Osteoblast (primary cell): ENCODE data around the gene KIF2B. TPM values are rescaled to one million over a fixed set of nuclear protein-coding genes. Genes with fewer than 3 reads are reported as not detected.
"Not testable (repeated sequence)": the region's sequence is repeated elsewhere in the genome, so short reads cannot be mapped to it uniquely, and the experiment has no call there.

Experiments
- DNase-seq: peaks from one replicate; pipeline ENCODE4 v3.0.0; 2011; ENCODE audit warnings: low spot score, mixed read lengths; ENCODE audit not compliant: insufficient read length; ENCODE audit errors: missing footprints
- H2AFZ ChIP-seq: 2 replicates; pipeline ENCODE4 v1.6.0; 2011; ENCODE audit warnings: mild to moderate bottlenecking, low read length
- H3K27ac ChIP-seq: 2 replicates; pipeline ENCODE4 v1.5.1; 2011; ENCODE audit warnings: mild to moderate bottlenecking, low read depth, low read length, moderate library complexity
- H3K27me3 ChIP-seq: 2 replicates; pipeline ENCODE4 v1.6.0; 2012; ENCODE audit warnings: mild to moderate bottlenecking, control low read depth, inconsistent platforms, low read length, moderate library complexity; ENCODE audit not compliant: insufficient read depth
- H3K36me3 ChIP-seq: 2 replicates; pipeline ENCODE4 v1.5.1; 2011; ENCODE audit warnings: mild to moderate bottlenecking, low read length, control low read depth, moderate library complexity; ENCODE audit not compliant: insufficient read depth
- H3K4me1 ChIP-seq: 2 replicates; pipeline ENCODE4 v1.5.1; 2011; ENCODE audit warnings: mild to moderate bottlenecking, low read length, control low read depth, moderate library complexity; ENCODE audit not compliant: insufficient read depth
- H3K4me2 ChIP-seq: 2 replicates; pipeline ENCODE4 v1.6.0; 2011; ENCODE audit warnings: mild to moderate bottlenecking, low read length; ENCODE audit not compliant: insufficient read depth
- H3K4me3 ChIP-seq: fragments of 200-600 bp; sonication (generic); 3 replicates; pipeline ENCODE4 v1.5.1; 2012; ENCODE audit warnings: mild to moderate bottlenecking, low read length, inconsistent platforms; ENCODE audit not compliant: insufficient read depth
- H3K79me2 ChIP-seq: 2 replicates; pipeline ENCODE4 v1.6.0; 2012; ENCODE audit warnings: mild to moderate bottlenecking, low read length, control low read depth, inconsistent platforms; ENCODE audit not compliant: insufficient read depth
- H3K9me3 ChIP-seq: 2 replicates; pipeline ENCODE4 v1.5.1; 2011; ENCODE audit warnings: low read depth, low read length, control low read depth
- H4K20me1 ChIP-seq: 2 replicates; pipeline ENCODE4 v1.6.0; 2012; ENCODE audit warnings: mild to moderate bottlenecking, low read length, control low read depth; ENCODE audit not compliant: insufficient read depth
- total RNA-seq: library from RNA; depleted of rRNA; stranded (reverse); fragments of >200 nt; gene quantifications from 2 replicates; pipeline ENCODE4 v1.2.3, GENCODE V29; 2012
- TF ChIP-seq, protein P1 (sequence below): IDR thresholded peaks from 2 replicates; pipeline ENCODE4 v1.5.1; 2011; ENCODE audit warnings: mild to moderate bottlenecking, low read depth, low read length, moderate library complexity; ENCODE audit errors: extremely low read depth

KIF2B gene
- total RNA-seq, 1 donor = not detected

DNA sequence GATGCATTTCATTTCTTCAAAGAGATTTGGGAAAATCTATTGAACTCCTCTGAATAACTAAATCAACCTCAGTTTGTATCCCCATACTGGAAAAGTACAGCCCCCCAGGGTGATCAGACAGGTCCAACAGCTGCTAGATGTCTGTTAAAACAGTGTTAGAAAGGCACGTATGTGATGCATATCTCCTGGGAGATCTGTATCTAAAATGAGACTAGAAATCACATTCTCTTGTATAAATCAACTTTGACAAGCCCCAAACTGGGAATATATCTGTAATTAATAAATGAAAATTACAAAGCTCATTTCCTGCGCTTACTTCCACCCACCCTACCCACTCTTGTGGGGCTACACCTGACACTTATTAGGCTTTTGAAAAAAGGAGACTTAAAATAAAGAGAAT, 3.8 kb upstream of the KIF2B start:
- no peak overlapping the region for H3K4me3 ChIP-seq
- TF ChIP-seq, protein P1, sequence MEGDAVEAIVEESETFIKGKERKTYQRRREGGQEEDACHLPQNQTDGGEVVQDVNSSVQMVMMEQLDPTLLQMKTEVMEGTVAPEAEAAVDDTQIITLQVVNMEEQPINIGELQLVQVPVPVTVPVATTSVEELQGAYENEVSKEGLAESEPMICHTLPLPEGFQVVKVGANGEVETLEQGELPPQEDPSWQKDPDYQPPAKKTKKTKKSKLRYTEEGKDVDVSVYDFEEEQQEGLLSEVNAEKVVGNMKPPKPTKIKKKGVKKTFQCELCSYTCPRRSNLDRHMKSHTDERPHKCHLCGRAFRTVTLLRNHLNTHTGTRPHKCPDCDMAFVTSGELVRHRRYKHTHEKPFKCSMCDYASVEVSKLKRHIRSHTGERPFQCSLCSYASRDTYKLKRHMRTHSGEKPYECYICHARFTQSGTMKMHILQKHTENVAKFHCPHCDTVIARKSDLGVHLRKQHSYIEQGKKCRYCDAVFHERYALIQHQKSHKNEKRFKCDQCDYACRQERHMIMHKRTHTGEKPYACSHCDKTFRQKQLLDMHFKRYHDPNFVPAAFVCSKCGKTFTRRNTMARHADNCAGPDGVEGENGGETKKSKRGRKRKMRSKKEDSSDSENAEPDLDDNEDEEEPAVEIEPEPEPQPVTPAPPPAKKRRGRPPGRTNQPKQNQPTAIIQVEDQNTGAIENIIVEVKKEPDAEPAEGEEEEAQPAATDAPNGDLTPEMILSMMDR = no peak
- DNase-seq = no peak

DNA sequence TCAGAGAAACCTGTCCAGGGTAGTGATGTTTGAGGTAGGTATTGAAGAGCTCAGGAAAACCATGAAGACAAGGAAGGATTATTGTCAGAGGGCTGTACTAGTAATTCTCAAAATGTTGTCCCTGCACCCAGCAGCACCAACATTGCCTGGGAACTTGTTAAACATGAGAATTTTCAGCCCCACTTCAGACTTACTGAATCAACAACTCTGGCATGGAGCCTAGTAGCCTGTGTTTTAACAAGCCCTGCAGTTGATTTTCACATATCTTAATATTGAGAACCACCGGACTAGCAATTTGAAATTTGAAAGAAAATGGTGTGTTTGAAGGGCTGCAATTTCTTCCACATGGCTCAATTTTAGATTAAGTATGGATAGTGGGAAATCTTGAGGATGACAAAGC, 2.8 kb upstream of the KIF2B start:
- Histone ChIP-seq H3K27me3 (no peaks in the 10 kb centered on the region), H4K20me1 (no peaks in the 10 kb centered on the region), H3K4me2 (no peak overlapping the region), H3K79me2 (no peaks in the 10 kb centered on the region), H3K27ac (no peak overlapping the region), H3K4me1 (no peaks in the 10 kb centered on the region), H2AFZ (no peak overlapping the region), H3K36me3 (no peaks in the 10 kb centered on the region), H3K9me3 (peaks cover 2% of the 10 kb centered on the region), H3K4me3 (no peak overlapping the region)
- no peak for DNase-seq
- TF ChIP-seq, protein P1 = no peak

More for the DNA sequence above, 3.8 kb upstream of the KIF2B start:
- H4K20me1 ChIP-seq = no peaks in the 10 kb centered on the region
- H3K36me3 ChIP-seq = no peaks in the 10 kb centered on the region
- H3K9me3 ChIP-seq = peaks cover 2% of the 10 kb centered on the region
- no peaks in the 10 kb centered on the region for H3K4me1 ChIP-seq
- H3K27me3 ChIP-seq = no peaks in the 10 kb centered on the region
- no peak overlapping the region for H3K4me2 ChIP-seq
- H3K27ac ChIP-seq = no peak overlapping the region
- H3K79me2 ChIP-seq = no peaks in the 10 kb centered on the region
- H2AFZ ChIP-seq = no peak overlapping the region

DNA sequence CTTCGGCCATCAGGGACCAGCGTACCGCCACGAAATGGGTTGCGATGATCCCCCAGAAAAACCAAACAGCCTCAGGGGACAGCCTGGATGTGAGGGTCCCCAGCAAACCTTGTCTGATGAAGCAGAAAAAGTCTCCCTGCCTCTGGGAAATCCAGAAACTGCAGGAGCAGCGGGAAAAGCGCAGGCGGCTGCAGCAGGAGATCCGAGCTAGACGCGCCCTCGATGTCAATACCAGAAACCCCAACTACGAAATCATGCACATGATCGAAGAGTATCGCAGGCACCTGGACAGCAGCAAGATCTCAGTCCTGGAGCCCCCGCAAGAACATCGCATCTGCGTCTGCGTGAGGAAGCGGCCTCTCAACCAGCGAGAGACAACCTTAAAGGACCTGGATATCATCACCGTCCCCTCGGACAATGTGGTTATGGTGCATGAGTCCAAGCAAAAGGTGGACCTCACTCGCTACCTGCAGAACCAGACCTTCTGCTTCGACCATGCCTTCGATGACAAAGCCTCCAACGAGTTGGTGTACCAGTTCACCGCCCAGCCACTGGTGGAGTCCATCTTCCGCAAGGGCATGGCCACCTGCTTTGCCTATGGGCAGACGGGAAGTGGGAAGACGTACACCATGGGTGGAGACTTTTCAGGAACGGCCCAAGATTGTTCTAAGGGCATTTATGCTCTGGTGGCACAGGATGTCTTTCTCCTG, 769 bp downstream of the KIF2B start:
- Histone ChIP-seq H3K4me3 (no peak overlapping the region), H4K20me1 (no peaks in the 10 kb centered on the region), H3K79me2 (no peaks in the 10 kb centered on the region), H3K9me3 (peaks cover 4% of the 10 kb centered on the region), H3K36me3 (no peaks in the 10 kb centered on the region), H3K27ac (no peak overlapping the region), H3K27me3 (no peaks in the 10 kb centered on the region), H3K4me1 (no peaks in the 10 kb centered on the region), H2AFZ (no peak overlapping the region), H3K4me2 (no peak overlapping the region)
- DNase-seq = no peak
- TF ChIP-seq, protein P1 = no peak

DNA sequence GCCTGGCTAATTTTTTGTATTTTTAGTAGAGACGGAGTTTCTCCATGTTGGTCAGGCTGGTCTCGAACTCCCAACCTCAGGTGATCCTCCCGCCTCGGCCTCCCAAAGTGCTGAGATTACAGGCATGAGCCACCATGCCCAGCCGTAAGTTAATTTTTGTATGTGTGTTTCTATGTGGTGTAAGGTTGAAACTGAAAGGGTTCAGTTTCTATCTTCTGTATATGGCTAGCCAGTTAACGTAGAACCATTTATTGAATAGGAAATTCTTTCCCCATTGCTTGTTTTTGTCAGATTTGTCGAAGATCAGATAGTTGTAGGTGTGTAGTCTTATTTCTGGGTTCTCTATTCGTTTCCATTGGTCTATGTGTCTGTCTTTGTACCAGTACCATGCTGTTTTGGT, 12.0 kb downstream of the KIF2B start:
- H3K27me3 ChIP-seq = not testable (repeated sequence)

More for the DNA sequence above, 12.0 kb downstream of the KIF2B start:
- H3K4me3 ChIP-seq, H4K20me1 ChIP-seq, H3K27ac ChIP-seq, H3K4me1 ChIP-seq, H3K36me3 ChIP-seq, DNase-seq, H3K9me3 ChIP-seq, H3K79me2 ChIP-seq, H3K4me2 ChIP-seq, H2AFZ ChIP-seq: not testable (repeated sequence)
